ENCODE measurements around the gene FGFR2. TPM values are rescaled to one million over a fixed set of nuclear protein-coding genes. Genes with fewer than 3 reads are reported as not detected.

Gene FGFR2
- total RNA-seq, 1 donor from 2014 or later, result 11.8 TPM

- Mint-ChIP-seq H3K4me1 (ENCODE audit: low read depth, unreplicated experiment) (peaks cover 5% of the 10 kb centered on the region), H3K4me3 (ENCODE audit: unreplicated experiment) (no peak overlapping the region), H3K36me3 (ENCODE audit: low read depth, unreplicated experiment) (peaks cover 15% of the 10 kb centered on the region), H3K9me3 (ENCODE audit: unreplicated experiment) (peaks cover 11% of the 10 kb centered on the region), H3K27me3 (ENCODE audit: low read depth, unreplicated experiment) (no peaks in the 10 kb centered on the region), H3K27ac (ENCODE audit: unreplicated experiment) (no peak overlapping the region)
- Histone ChIP-seq H3K36me3 (ENCODE audit: insufficient read depth, low read length) (no peaks in the 10 kb centered on the region), H3K9me3 (ENCODE audit: insufficient read depth, low read depth, low read length) (no peaks in the 10 kb centered on the region), H3K4me2 (ENCODE audit: low read length) (no peak overlapping the region), H2AFZ (ENCODE audit: low read depth, low read length) (no peak overlapping the region), H4K20me1 (ENCODE audit: insufficient read depth, low read length) (no peaks in the 10 kb centered on the region), H3K27me3 (ENCODE audit: insufficient read depth, low read length) (no peaks in the 10 kb centered on the region), H3K79me2 (ENCODE audit: insufficient read depth, low read length) (no peaks in the 10 kb centered on the region), H3K9ac (ENCODE audit: low read length) (no peak overlapping the region), H3K27ac (ENCODE audit: low read depth, low read length) (no peak overlapping the region), H3K4me3 (ENCODE audit: insufficient read depth, low read depth, low read length) (no peak overlapping the region), H3K4me1 (ENCODE audit: insufficient read depth, low read length) (no peaks in the 10 kb centered on the region)
- no peak for DNase-seq (ENCODE audit: low read depth)
- TF ChIP-seq, protein P1, sequence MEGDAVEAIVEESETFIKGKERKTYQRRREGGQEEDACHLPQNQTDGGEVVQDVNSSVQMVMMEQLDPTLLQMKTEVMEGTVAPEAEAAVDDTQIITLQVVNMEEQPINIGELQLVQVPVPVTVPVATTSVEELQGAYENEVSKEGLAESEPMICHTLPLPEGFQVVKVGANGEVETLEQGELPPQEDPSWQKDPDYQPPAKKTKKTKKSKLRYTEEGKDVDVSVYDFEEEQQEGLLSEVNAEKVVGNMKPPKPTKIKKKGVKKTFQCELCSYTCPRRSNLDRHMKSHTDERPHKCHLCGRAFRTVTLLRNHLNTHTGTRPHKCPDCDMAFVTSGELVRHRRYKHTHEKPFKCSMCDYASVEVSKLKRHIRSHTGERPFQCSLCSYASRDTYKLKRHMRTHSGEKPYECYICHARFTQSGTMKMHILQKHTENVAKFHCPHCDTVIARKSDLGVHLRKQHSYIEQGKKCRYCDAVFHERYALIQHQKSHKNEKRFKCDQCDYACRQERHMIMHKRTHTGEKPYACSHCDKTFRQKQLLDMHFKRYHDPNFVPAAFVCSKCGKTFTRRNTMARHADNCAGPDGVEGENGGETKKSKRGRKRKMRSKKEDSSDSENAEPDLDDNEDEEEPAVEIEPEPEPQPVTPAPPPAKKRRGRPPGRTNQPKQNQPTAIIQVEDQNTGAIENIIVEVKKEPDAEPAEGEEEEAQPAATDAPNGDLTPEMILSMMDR (IDR thresholded peaks at IDR 0.05; ENCODE audit: insufficient read depth, low read depth, low read length), result no peak
- no peak for TF ChIP-seq EZH2 (IDR thresholded peaks at IDR 0.05; ENCODE audit: insufficient read depth, low read length)
- no peak for FAIRE-seq
These were observed 44.6 kb downstream of the FGFR2 start for GRCh38 chr10:121553511-121554264.

DNA sequence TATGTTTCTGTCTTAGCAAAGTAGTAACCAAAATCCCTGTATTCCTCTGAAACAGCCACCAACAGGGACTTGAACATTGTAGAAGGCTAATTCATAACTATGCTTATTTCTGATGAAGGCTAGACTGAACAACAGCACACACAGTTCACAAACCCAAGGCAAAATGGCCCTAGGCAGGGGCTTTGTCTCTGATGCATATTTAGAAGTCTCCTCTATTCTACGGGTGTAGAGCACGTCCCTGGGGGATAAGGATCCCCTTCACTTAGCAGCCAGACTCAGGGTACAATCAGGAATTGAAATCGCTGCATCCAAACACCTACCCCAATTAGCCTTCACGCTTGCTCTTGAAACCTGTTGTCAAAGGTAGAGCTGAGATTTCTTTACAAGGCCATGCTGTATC lies 45.5 kb downstream of the FGFR2 start:
- Mint-ChIP-seq H3K27me3 (ENCODE audit: low read depth, unreplicated experiment) (no peaks in the 10 kb centered on the region), H3K9me3 (ENCODE audit: unreplicated experiment) (peaks cover 11% of the 10 kb centered on the region), H3K4me3 (ENCODE audit: unreplicated experiment) (no peak overlapping the region), H3K4me1 (ENCODE audit: low read depth, unreplicated experiment) (peaks cover 5% of the 10 kb centered on the region), H3K27ac (ENCODE audit: unreplicated experiment) (no peak overlapping the region), H3K36me3 (ENCODE audit: low read depth, unreplicated experiment) (peaks cover 15% of the 10 kb centered on the region)
- no peaks in the 10 kb centered on the region for H3K4me1 ChIP-seq (ENCODE audit: insufficient read depth, low read length)
- no peaks in the 10 kb centered on the region for H3K9me3 ChIP-seq (ENCODE audit: insufficient read depth, low read depth, low read length)
- no peak for FAIRE-seq
- H4K20me1 ChIP-seq (ENCODE audit: insufficient read depth, low read length), result no peaks in the 10 kb centered on the region
- H3K36me3 ChIP-seq (ENCODE audit: insufficient read depth, low read length), result no peaks in the 10 kb centered on the region
- TF ChIP-seq, protein P1 (IDR thresholded peaks at IDR 0.05; ENCODE audit: insufficient read depth, low read depth, low read length), result no peak
- no peak for TF ChIP-seq EZH2 (IDR thresholded peaks at IDR 0.05; ENCODE audit: insufficient read depth, low read length)
- H3K27ac ChIP-seq (ENCODE audit: low read depth, low read length), result no peak overlapping the region
- H3K27me3 ChIP-seq (ENCODE audit: insufficient read depth, low read length), result no peaks in the 10 kb centered on the region
- no peak overlapping the region for H3K4me2 ChIP-seq (ENCODE audit: low read length)
- no peaks in the 10 kb centered on the region for H3K79me2 ChIP-seq (ENCODE audit: insufficient read depth, low read length)
- H2AFZ ChIP-seq (ENCODE audit: low read depth, low read length), result no peak overlapping the region
- no peak overlapping the region for H3K9ac ChIP-seq (ENCODE audit: low read length)
- no peak overlapping the region for H3K4me3 ChIP-seq (ENCODE audit: insufficient read depth, low read depth, low read length)
- DNase-seq (ENCODE audit: low read depth), result no peak

GRCh38 chr10:121551210-121551885 lies 46.9 kb downstream of the FGFR2 start:
- Mint-ChIP-seq H3K4me1 (ENCODE audit: low read depth, unreplicated experiment) (no peaks in the 10 kb centered on the region), H3K36me3 (ENCODE audit: low read depth, unreplicated experiment) (peaks cover 15% of the 10 kb centered on the region), H3K27ac (ENCODE audit: unreplicated experiment) (no peak overlapping the region), H3K9me3 (ENCODE audit: unreplicated experiment) (peaks cover 11% of the 10 kb centered on the region), H3K4me3 (ENCODE audit: unreplicated experiment) (no peak overlapping the region), H3K27me3 (ENCODE audit: low read depth, unreplicated experiment) (no peaks in the 10 kb centered on the region)
- no peak overlapping the region for H3K4me2 ChIP-seq (ENCODE audit: low read length)
- H3K4me3 ChIP-seq (ENCODE audit: insufficient read depth, low read depth, low read length), result no peak overlapping the region
- no peaks in the 10 kb centered on the region for H3K27me3 ChIP-seq (ENCODE audit: insufficient read depth, low read length)
- H3K9ac ChIP-seq (ENCODE audit: low read length), result no peak overlapping the region
- no peaks in the 10 kb centered on the region for H4K20me1 ChIP-seq (ENCODE audit: insufficient read depth, low read length)
- no peak overlapping the region for H2AFZ ChIP-seq (ENCODE audit: low read depth, low read length)
- TF ChIP-seq, protein P1 (IDR thresholded peaks at IDR 0.05; ENCODE audit: insufficient read depth, low read depth, low read length), result no peak
- no peak for TF ChIP-seq EZH2 (IDR thresholded peaks at IDR 0.05; ENCODE audit: insufficient read depth, low read length)
- no peaks in the 10 kb centered on the region for H3K36me3 ChIP-seq (ENCODE audit: insufficient read depth, low read length)
- no peaks in the 10 kb centered on the region for H3K79me2 ChIP-seq (ENCODE audit: insufficient read depth, low read length)
- FAIRE-seq, result no peak
- no peaks in the 10 kb centered on the region for H3K4me1 ChIP-seq (ENCODE audit: insufficient read depth, low read length)
- no peaks in the 10 kb centered on the region for H3K9me3 ChIP-seq (ENCODE audit: insufficient read depth, low read depth, low read length)
- DNase-seq (ENCODE audit: low read depth), result no peak
- no peak overlapping the region for H3K27ac ChIP-seq (ENCODE audit: low read depth, low read length)

Data from astrocyte (in vitro differentiated cells and primary cell).